ENCODE results near the gene TASL. TPM values are rescaled to one million over a fixed set of nuclear protein-coding genes. Genes with fewer than 3 reads are reported as not detected.

TASL gene
- total and polyA plus RNA-seq, 2 of the 8 experiments (the other 6 are each of a cell fraction or from before 2014, with no cell fraction given): not detected

DNA sequence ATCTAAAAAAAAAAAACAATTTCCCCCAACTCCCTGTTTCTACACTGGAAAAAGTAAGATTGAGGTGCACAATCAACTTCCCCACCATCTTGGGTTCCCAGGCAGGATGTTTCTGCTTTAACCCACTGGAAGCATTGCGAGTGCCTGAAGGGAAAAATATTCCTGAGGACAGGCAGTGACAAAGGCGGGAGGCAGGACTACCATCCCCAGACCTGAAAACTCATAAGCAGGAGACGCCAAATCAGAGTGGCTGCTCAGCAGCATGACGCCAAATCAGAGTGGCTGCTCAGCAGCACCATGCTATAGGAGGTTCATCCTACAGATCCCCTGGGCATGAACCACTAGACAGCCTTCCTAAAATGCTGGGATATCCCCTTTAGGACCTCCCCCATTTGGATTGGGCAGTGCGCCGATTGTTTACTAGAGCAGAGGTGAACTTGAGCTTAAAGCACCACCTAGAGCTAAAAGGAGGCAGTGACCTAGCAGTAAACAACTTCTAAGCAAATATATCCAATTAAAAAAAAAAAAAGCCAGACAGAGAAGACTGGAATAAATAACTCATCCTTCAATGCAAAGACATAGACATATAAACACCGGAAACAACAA, 40.7 kb upstream of the TASL start:
- Histone ChIP-seq H4K5ac (ENCODE audit: insufficient read length, low read depth, low read length) (no peak overlapping the region), H3K23ac (ENCODE audit: insufficient read length) (no peak overlapping the region), H3K18ac (ENCODE audit: extremely low read depth, low read length) (no peak overlapping the region), H3K23me2 (ENCODE audit: low read depth, low read length) (no peaks in the 10 kb centered on the region), H3K4me2 (ENCODE audit: insufficient read depth in 1 of 2, low read depth in 2 of 2, low read length in 2 of 2) (no peak overlapping the region), H4K91ac (replicated peaks; ENCODE audit: insufficient read length, low read length) (no peak overlapping the region), H2BK120ac (replicated peaks; ENCODE audit: low read depth, low read length) (no peak overlapping the region), H3K27me3 (replicated peaks in 1 of 4; ENCODE audit: control insufficient read depth in 3 of 4, extremely low read depth in 1 of 4, insufficient read depth in 3 of 4, low read length in 3 of 4) (no peaks in the 10 kb centered on the region), H2BK5ac (ENCODE audit: low read depth, low read length) (no peak overlapping the region), H4K8ac (ENCODE audit: extremely low read depth, insufficient read depth, low read length) (0 out of 2 replicates have a peak overlapping the region, but pooled peaks have one; percentile 51), H2AFZ (ENCODE audit: low read length) (peak overlapping the region; percentile 83; the same call in 1 of the 2 replicates), H2AK5ac (ENCODE audit: low read depth, low read length) (no peak overlapping the region), H3K4ac (replicated peaks; ENCODE audit: insufficient read length, low read depth, low read length) (no peak overlapping the region), H3K14ac (ENCODE audit: insufficient read length) (no peak overlapping the region), H2BK20ac (ENCODE audit: low read length) (no peak overlapping the region), H3K79me1 (ENCODE audit: low read depth, low read length) (no peaks in the 10 kb centered on the region), H3K27ac (ENCODE audit: low read depth, low read length) (no peak overlapping the region), H3K79me2 (ENCODE audit: control insufficient read depth in 1 of 2, insufficient read depth in 2 of 2, low read length in 2 of 2) (no peaks in the 10 kb centered on the region), H2BK12ac (ENCODE audit: low read depth, low read length) (no peak overlapping the region), H3K9ac (replicated peaks in 1 of 4; ENCODE audit: extremely low read depth in 1 of 4, low read depth in 3 of 4, low read length in 3 of 4) (no peak overlapping the region), H2BK15ac (ENCODE audit: low read length) (no peak overlapping the region), H3K36me3 (ENCODE audit: control insufficient read depth in 2 of 4, insufficient read depth in 4 of 4, low read length in 3 of 4) (no peaks in the 10 kb centered on the region), H3K4me1 (replicated peaks in 1 of 4; ENCODE audit: control insufficient read depth in 3 of 4, insufficient read depth in 4 of 4, low read length in 3 of 4) (no peaks in the 10 kb centered on the region), H4K20me1 (replicated peaks in 1 of 2; ENCODE audit: control insufficient read depth in 1 of 2, insufficient read depth in 2 of 2, low read length in 2 of 2) (no peaks in the 10 kb centered on the region), H3K4me3 (ENCODE audit: extremely low read depth in 1 of 4, insufficient read depth in 2 of 4, low read depth in 3 of 4, low read length in 4 of 4) (no peak overlapping the region), H3K9me3 (ENCODE audit: insufficient read depth in 2 of 2, low read depth in 1 of 2, low read length in 1 of 2) (peaks cover 0 to 5% of the 10 kb centered on the region in 2 experiments; a peak in 1 of 4 replicates), H3K56ac (replicated peaks; ENCODE audit: insufficient read length, low read depth, low read length) (no peak overlapping the region)
- ChIA-PET POLR2A (ENCODE audit: partially characterized antibody) (no interaction called here), CTCF (ENCODE audit: partially characterized antibody) (interaction anchor here (0.7 to 1.1 kb wide), 2 partner anchors 47 to 953 kb away, joined by 3 to 4 read pairs; no protein-coding TSS in a partner anchor)
- peak; percentile 47 to 57 for TF ChIP-seq RAD21 (IDR thresholded peaks at IDR 0.05 in 1 of 2, conservative IDR thresholded peaks at IDR 0.05 in 1 of 2; ENCODE audit: low read depth in 2 of 2, low read length in 2 of 2)
- TF ChIP-seq CBX8 (IDR thresholded peaks at IDR 0.05; ENCODE audit: borderline replicate concordance, low read depth, low read length): no peak
- TF ChIP-seq CTCF (IDR thresholded peaks at IDR 0.05; ENCODE audit: control extremely low read depth in 1 of 3, insufficient read depth in 1 of 3, low read depth in 1 of 3, low read length in 3 of 3): peak in 1 of 3 experiments; percentile 23; a peak in 2 of 4 replicates
- no peak for TF ChIP-seq RBBP5 (IDR thresholded peaks at IDR 0.05; ENCODE audit: borderline replicate concordance, low read depth, low read length)
- TF ChIP-seq, protein P1, sequence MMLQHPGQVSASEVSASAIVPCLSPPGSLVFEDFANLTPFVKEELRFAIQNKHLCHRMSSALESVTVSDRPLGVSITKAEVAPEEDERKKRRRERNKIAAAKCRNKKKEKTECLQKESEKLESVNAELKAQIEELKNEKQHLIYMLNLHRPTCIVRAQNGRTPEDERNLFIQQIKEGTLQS (IDR thresholded peaks at IDR 0.05; ENCODE audit: insufficient read depth, low read depth, low read length): no peak
- TF ChIP-seq HDAC2 (IDR thresholded peaks at IDR 0.05; ENCODE audit: borderline replicate concordance in 1 of 2, low read depth in 2 of 2, low read length in 2 of 2): no peak
- no peak for TF ChIP-seq SP1 (IDR thresholded peaks at IDR 0.05; ENCODE audit: low read depth, low read length)
- DNase-seq (ENCODE audit: low read depth in 1 of 2, low spot score in 2 of 2): peak; percentile 3 to 42
- no peak for FAIRE-seq
- 70% methylated on average over 7 of the region's 7 CpGs; no CpG with 5 or more reads in 1 of the 2 experiments for whole genome bisulfite sequencing, 2 experiments (ENCODE audit: extremely low coverage in 1 of 2, insufficient coverage in 1 of 2, insufficient read length in 1 of 2, insufficient replicate concordance in 2 of 2, low coverage in 1 of 2, low lambda C conversion rate in 2 of 2, missing lambda C conversion rate in 1 of 2)
